Cerebellar cortex (tissue), 1 donor: ENCODE results near the gene THBS4.

Source experiments
- DNase-seq: peaks from one replicate; pipeline ENCODE4 v3.0.0-alpha.2; 2015; ENCODE audit warnings: low spot score

Gene THBS4

GRCh38 chr5:80048084-80048780 lies 13.1 kb downstream of the THBS4 start:
- no peak for DNase-seq

GRCh38 chr5:80052464-80052863 lies 17.3 kb downstream of the THBS4 start:
- DNase-seq, result no peak

- DNase-seq, result no peak
Observed at GRCh38 chr5:80054682-80055081, 19.5 kb downstream of the THBS4 start.

- no peak for DNase-seq
Observed at GRCh38 chr5:80055491-80056170, 20.5 kb downstream of the THBS4 start.

- DNase-seq, result no peak
Observed at GRCh38 chr5:80057099-80057498, 22.0 kb downstream of the THBS4 start.

GRCh38 chr5:80057921-80058320 lies 22.8 kb downstream of the THBS4 start:
- DNase-seq, result no peak

- DNase-seq, result no peak
Observed at GRCh38 chr5:80059354-80059980, 24.3 kb downstream of the THBS4 start.

GRCh38 chr5:80060966-80061365 lies 25.8 kb downstream of the THBS4 start:
- no peak for DNase-seq

GRCh38 chr5:80061547-80061946 lies 26.4 kb downstream of the THBS4 start:
- no peak for DNase-seq

GRCh38 chr5:80064124-80064523 lies 29.0 kb downstream of the THBS4 start:
- no peak for DNase-seq

- DNase-seq, result no peak
Observed at GRCh38 chr5:80067016-80067415, 31.9 kb downstream of the THBS4 start.

- no peak for DNase-seq
Observed at GRCh38 chr5:80067531-80068245, 32.5 kb downstream of the THBS4 start.

- DNase-seq, result no peak
Observed at GRCh38 chr5:80068246-80068636, 33.1 kb downstream of the THBS4 start.

- no peak for DNase-seq
Observed at GRCh38 chr5:80068775-80069174, 33.6 kb downstream of the THBS4 start.

- no peak for DNase-seq
Observed at GRCh38 chr5:80069251-80069800, 34.2 kb downstream of the THBS4 start.

- DNase-seq, result no peak
Observed at GRCh38 chr5:80069918-80070318, 34.8 kb downstream of the THBS4 start.

GRCh38 chr5:80070338-80071056 lies 35.3 kb downstream of the THBS4 start:
- no peak for DNase-seq

- no peak for DNase-seq
Observed at GRCh38 chr5:80071510-80072021, 36.4 kb downstream of the THBS4 start.

GRCh38 chr5:80072103-80073073 lies 37.2 kb downstream of the THBS4 start:
- DNase-seq, result no peak
